ENCODE data around the gene DEAF1.
A peak's percentile ranks its signal among the peaks of the same experiment; 100 is the strongest.
"Not testable (repeated sequence)": the region's sequence is repeated elsewhere in the genome, so short reads cannot be mapped to it uniquely, and the experiment has no call there.

The DEAF1 gene

GRCh38 chr11:699116-699508 lies 4.1 kb upstream of the DEAF1 start:
- DNase-seq (ENCODE audit: low read depth) = no peak

GRCh38 chr11:698493-699115 lies 3.6 kb upstream of the DEAF1 start:
- DNase-seq (ENCODE audit: low read depth) = no peak

- no peak for DNase-seq (ENCODE audit: low read depth)
Measured at GRCh38 chr11:697811-698311, 2.8 kb upstream of the DEAF1 start.

GRCh38 chr11:696955-697491 lies 2.0 kb upstream of the DEAF1 start:
- DNase-seq (ENCODE audit: low read depth) = peak; percentile 77

GRCh38 chr11:695538-696248 lies 671 bp upstream of the DEAF1 start, which contains the start of gene TMEM80:
TMEM80 (plus strand) TSS chr11:695816; CDS start chr11:695828, 12 bp downstream.
- peak; percentile 96 for DNase-seq (ENCODE audit: low read depth)

GRCh38 chr11:695288-695537 lies 191 bp upstream of the DEAF1 start:
- DNase-seq (ENCODE audit: low read depth) = no peak

- no peak for DNase-seq (ENCODE audit: low read depth)
Measured at GRCh38 chr11:693887-694562, 997 bp downstream of the DEAF1 start.

GRCh38 chr11:693415-693831 lies 1.6 kb downstream of the DEAF1 start:
- DNase-seq (ENCODE audit: low read depth) = no peak

- DNase-seq (ENCODE audit: low read depth) = no peak
Measured at GRCh38 chr11:692824-693414, 2.1 kb downstream of the DEAF1 start.

- DNase-seq (ENCODE audit: low read depth) = no peak
Measured at GRCh38 chr11:691710-692590, 3.1 kb downstream of the DEAF1 start.

- no peak for DNase-seq (ENCODE audit: low read depth)
Measured at GRCh38 chr11:690738-691633, 4.0 kb downstream of the DEAF1 start.

- DNase-seq (ENCODE audit: low read depth) = not testable (repeated sequence)
Measured at GRCh38 chr11:690244-690643, 4.8 kb downstream of the DEAF1 start.

- DNase-seq (ENCODE audit: low read depth) = no peak
Measured at GRCh38 chr11:689625-690024, 5.4 kb downstream of the DEAF1 start.

- DNase-seq (ENCODE audit: low read depth) = no peak
Measured at GRCh38 chr11:688681-689080, 6.3 kb downstream of the DEAF1 start.

GRCh38 chr11:687751-688150 lies 7.3 kb downstream of the DEAF1 start:
- DNase-seq (ENCODE audit: low read depth) = no peak

- DNase-seq (ENCODE audit: low read depth) = no peak
Measured at GRCh38 chr11:686451-687243, 8.4 kb downstream of the DEAF1 start.

GRCh38 chr11:680970-681369 lies 14.1 kb downstream of the DEAF1 start:
- no peak for DNase-seq (ENCODE audit: low read depth)

GRCh38 chr11:680476-680875 lies 14.5 kb downstream of the DEAF1 start:
- DNase-seq (ENCODE audit: low read depth) = no peak

GRCh38 chr11:679271-680207 lies 15.5 kb downstream of the DEAF1 start:
- DNase-seq (ENCODE audit: low read depth) = no peak
